OCI-LY7 (cell line): ENCODE measurements around the gene LRGUK. TPM values are rescaled to one million over a fixed set of nuclear protein-coding genes. Genes with fewer than 3 reads are reported as not detected.

Experiments
- BruUV-seq: library from RNA; stranded (reverse); fragments of 400-500 nt; replicated peaks from 2 replicates; lab custom pipeline; 2021; lab: Mats Ljungman, UMichigan
- CTCF ChIA-PET: fragments of 300-600 bp; sonication (Branson Sonifier 250); formaldehyde crosslinking; loops from one replicate; lab custom pipeline; 2022; ENCODE audit warnings: antibody characterized with exemption; ENCODE audit not compliant: unreplicated experiment; lab: Charles Lee
- POLR2A ChIA-PET: fragments of 300-600 bp; sonication (Branson Sonifier 250); formaldehyde crosslinking; loops from one replicate; lab custom pipeline; 2022; ENCODE audit warnings: antibody characterized with exemption; lab: Charles Lee
- DNase-seq: peaks from one replicate; pipeline ENCODE4 v3.0.0-alpha.2; 2015; ENCODE audit warnings: low spot score
- H2AFZ ChIP-seq: fragments of 200-600 bp; sonication (generic), shearing (Covaris generic); 2 replicates; pipeline ENCODE4 v1.6.1; 2014; ENCODE audit warnings: mild to moderate bottlenecking, antibody characterized with exemption, low read length, moderate library complexity
- H3K27ac ChIP-seq: fragments of 200-600 bp; sonication (generic); 2 replicates; pipeline ENCODE4 v1.5.1; 2014; ENCODE audit warnings: mixed run types, low read depth, mild to moderate bottlenecking, moderate library complexity, low read length, inconsistent platforms; ENCODE audit not compliant: poor library complexity, severe bottlenecking
- H3K36me3 ChIP-seq: fragments of 200-600 bp; sonication (generic); 2 replicates; pipeline ENCODE4 v1.6.1; 2014; ENCODE audit warnings: mild to moderate bottlenecking, antibody characterized with exemption, low read length, moderate library complexity, mixed read lengths; ENCODE audit not compliant: insufficient read depth
- H3K4me1 ChIP-seq: fragments of 200-600 bp; sonication (generic); 2 replicates; pipeline ENCODE4 v1.5.1; 2014; ENCODE audit warnings: mild to moderate bottlenecking, low read length; ENCODE audit not compliant: insufficient read depth, poor library complexity, severe bottlenecking
- H3K4me2 ChIP-seq: fragments of 200-600 bp; sonication (generic); 2 replicates; pipeline ENCODE4 v1.6.1; 2014; ENCODE audit warnings: mild to moderate bottlenecking, low read length
- H3K4me3 ChIP-seq: fragments of 200-600 bp; sonication (generic); 2 replicates; pipeline ENCODE4 v1.5.1; 2014; ENCODE audit warnings: mild to moderate bottlenecking, low read depth, low read length; ENCODE audit not compliant: poor library complexity, severe bottlenecking
- H3K79me2 ChIP-seq: fragments of 200-600 bp; sonication (generic); 2 replicates; pipeline ENCODE4 v1.6.1; 2016; ENCODE audit warnings: low read depth, mild to moderate bottlenecking, low read length, moderate library complexity, mixed read lengths; ENCODE audit not compliant: insufficient read depth
- H3K9me2 ChIP-seq: fragments of 200-600 bp; sonication (generic); 2 replicates; pipeline ENCODE4 v1.6.1; 2016; ENCODE audit warnings: mild to moderate bottlenecking, low read length, mixed read lengths; ENCODE audit not compliant: insufficient read depth
- H3K9me3 ChIP-seq: fragments of 200-600 bp; sonication (generic); 2 replicates; pipeline ENCODE4 v1.6.1; 2014; ENCODE audit warnings: mild to moderate bottlenecking, mixed run types, low read length, mixed read lengths
- H4K20me1 ChIP-seq: fragments of 200-600 bp; sonication (generic); 2 replicates; pipeline ENCODE4 v1.6.1; 2014; ENCODE audit warnings: mild to moderate bottlenecking, antibody characterized with exemption, low read length, moderate library complexity, mixed read lengths; ENCODE audit not compliant: insufficient read depth
- CTCF ChIP-seq: fragments of 200-600 bp; sonication (generic); conservative IDR thresholded peaks from 2 replicates; pipeline ENCODE4 v1.5.1; 2014; ENCODE audit warnings: mild to moderate bottlenecking, antibody characterized with exemption, low read length, moderate library complexity, mixed read lengths
- EZH2phosphoT487 ChIP-seq: fragments of 200-600 bp; sonication (generic); IDR thresholded peaks from 2 replicates; pipeline ENCODE4 v1.6.1; 2018; ENCODE audit warnings: low read depth, borderline replicate concordance, mild to moderate bottlenecking, mixed run types, antibody characterized with exemption, low read length, moderate library complexity, mixed read lengths
- intact Hi-C: fragments of 100-400 bp; cut with micrococcal nuclease; formaldehyde crosslinking; loops from one replicate; pipeline ENCODE4 v1.10.0; 2022; ENCODE audit not compliant: unreplicated experiment
- total RNA-seq, 2 experiments: library from RNA; depleted of rRNA in 1 of 2; stranded (reverse); fragments of >200 nt in 1 of 2; shearing (Covaris generic) in 1 of 2; gene quantifications; 2 replicates each; pipeline ENCODE4 v1.2.3, GENCODE V29; 2014 to 2022

Gene LRGUK
- total RNA-seq, 2 experiments from 2014 or later = 0.46 to 0.95 TPM

DNA sequence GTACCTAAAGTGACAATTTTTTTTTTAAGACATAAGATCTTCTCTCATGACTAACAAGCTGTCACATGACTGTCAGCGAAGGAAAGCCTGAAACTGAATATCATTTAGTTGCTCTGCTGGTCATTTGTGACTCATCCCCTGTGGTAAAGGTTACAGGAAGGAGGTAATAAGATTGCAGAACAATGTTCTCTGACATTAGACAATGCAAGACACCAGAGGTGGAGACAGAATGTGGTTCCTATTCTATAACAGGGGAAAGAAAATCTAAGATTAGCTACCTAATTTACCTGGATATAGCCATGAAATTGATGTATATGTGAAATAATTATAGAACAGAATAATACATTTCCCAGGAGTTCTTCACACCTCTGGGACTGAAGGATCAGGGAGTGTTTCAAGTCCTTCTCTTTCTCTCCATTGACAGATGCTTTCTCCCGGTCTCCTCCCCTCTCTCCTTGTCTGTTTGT, 47.7 kb downstream of the LRGUK start:
- CTCF ChIA-PET = no interaction called here
- intact Hi-C loops = no loop called here
- Histone ChIP-seq H3K4me3 (no peak overlapping the region), H3K4me1 (no peaks in the 10 kb centered on the region), H3K4me2 (no peak overlapping the region), H3K9me2 (no peaks in the 10 kb centered on the region), H3K27ac (no peak overlapping the region), H3K36me3 (no peaks in the 10 kb centered on the region), H4K20me1 (no peaks in the 10 kb centered on the region), H2AFZ (no peak overlapping the region), H3K79me2 (no peaks in the 10 kb centered on the region), H3K9me3 (no peaks in the 10 kb centered on the region)
- POLR2A ChIA-PET = interaction anchor here (0.6 to 0.9 kb wide), 3 partner anchors 13 to 45 kb away, joined by 3 to 4 read pairs (median 3); no protein-coding TSS in a partner anchor
- DNase-seq = no peak
- TF ChIP-seq CTCF (no peak), EZH2phosphoT487 (no peak)
- no TSS peak for BruUV-seq

DNA sequence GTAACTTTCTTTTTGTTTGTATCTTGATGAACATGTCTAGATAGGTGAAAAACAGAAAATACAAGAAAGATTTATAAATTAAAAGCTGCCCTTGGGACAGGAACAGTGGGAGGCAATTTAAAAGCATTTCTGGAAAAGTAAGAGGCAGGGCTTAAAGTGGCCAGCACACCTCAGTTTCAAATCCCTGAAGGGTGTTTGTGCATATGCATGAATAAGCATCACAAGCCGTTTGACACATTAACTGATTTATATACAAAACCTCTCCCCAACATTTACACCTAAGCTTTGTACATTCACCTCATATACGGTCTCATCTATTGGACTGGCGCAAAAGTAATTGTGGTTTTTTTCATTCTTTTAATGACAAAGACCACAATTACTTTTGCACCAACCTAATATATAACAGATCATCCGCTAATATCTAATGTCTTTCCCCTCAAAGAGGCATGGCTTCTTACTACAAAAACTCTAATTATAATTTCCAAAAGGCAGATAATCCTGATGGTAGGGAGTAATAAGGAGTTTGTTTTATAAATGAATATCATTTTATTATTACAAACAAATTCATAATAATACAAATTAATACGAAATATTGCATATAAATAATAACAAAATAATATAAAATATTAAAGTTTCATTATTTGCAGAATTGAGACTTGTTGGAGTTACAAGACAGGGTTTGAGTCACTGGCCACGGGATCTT, 48.3 kb downstream of the LRGUK start:
- CTCF ChIA-PET = no interaction called here
- no peaks in the 10 kb centered on the region for H3K9me3 ChIP-seq
- H2AFZ ChIP-seq = no peak overlapping the region
- H4K20me1 ChIP-seq = no peaks in the 10 kb centered on the region
- H3K4me2 ChIP-seq = no peak overlapping the region
- POLR2A ChIA-PET = interaction anchor here (0.6 to 0.9 kb wide), 2 partner anchors 14 to 44 kb away, joined by 3 to 4 read pairs; no protein-coding TSS in a partner anchor
- TF ChIP-seq EZH2phosphoT487 (no peak), CTCF (no peak)
- DNase-seq = no peak
- H3K27ac ChIP-seq = no peak overlapping the region
- intact Hi-C loops = no loop called here
- H3K4me3 ChIP-seq = no peak overlapping the region
- H3K79me2 ChIP-seq = no peaks in the 10 kb centered on the region
- no peaks in the 10 kb centered on the region for H3K36me3 ChIP-seq
- BruUV-seq = no TSS peak
- no peaks in the 10 kb centered on the region for H3K9me2 ChIP-seq
- no peaks in the 10 kb centered on the region for H3K4me1 ChIP-seq

GRCh38 chr7:134176037-134176350, 48.9 kb downstream of the LRGUK start:
- BruUV-seq = no TSS peak
- no peak for TF ChIP-seq CTCF
- TF ChIP-seq EZH2phosphoT487 = no peak
- no peak overlapping the region for H2AFZ ChIP-seq
- no peaks in the 10 kb centered on the region for H4K20me1 ChIP-seq
- no peak overlapping the region for H3K4me2 ChIP-seq
- no peak overlapping the region for H3K27ac ChIP-seq
- H3K4me1 ChIP-seq = no peaks in the 10 kb centered on the region
- no peak for DNase-seq
- ChIA-PET CTCF (no interaction called here), POLR2A (no interaction called here)
- no peaks in the 10 kb centered on the region for H3K36me3 ChIP-seq
- intact Hi-C loops = no loop called here
- no peaks in the 10 kb centered on the region for H3K9me2 ChIP-seq
- H3K4me3 ChIP-seq = no peak overlapping the region
- H3K79me2 ChIP-seq = no peaks in the 10 kb centered on the region
- H3K9me3 ChIP-seq = no peaks in the 10 kb centered on the region
